ENCODE results near the gene MAP2K5.

Gene MAP2K5

GRCh38 chr15:67735896-67736295, 193.4 kb downstream of the MAP2K5 start:
- TF ChIP-seq ZNF274 (IDR thresholded peaks at IDR 0.05; ENCODE audit: low read depth, low read length): no peak
- no peak overlapping the region for H3K4me3 ChIP-seq (ENCODE audit: low read length)

- no peak overlapping the region for H3K4me3 ChIP-seq (ENCODE audit: low read length)
- TF ChIP-seq ZNF274 (IDR thresholded peaks at IDR 0.05; ENCODE audit: low read depth, low read length): no peak
Observed at GRCh38 chr15:67736810-67737209, 194.3 kb downstream of the MAP2K5 start.

GRCh38 chr15:67738056-67738455, 195.6 kb downstream of the MAP2K5 start:
- no peak for TF ChIP-seq ZNF274 (IDR thresholded peaks at IDR 0.05; ENCODE audit: low read depth, low read length)
- H3K4me3 ChIP-seq (ENCODE audit: low read length): no peak overlapping the region

- H3K4me3 ChIP-seq (ENCODE audit: low read length): no peak overlapping the region
- TF ChIP-seq ZNF274 (IDR thresholded peaks at IDR 0.05; ENCODE audit: low read depth, low read length): no peak
Observed at GRCh38 chr15:67740405-67740804, 197.9 kb downstream of the MAP2K5 start.

- TF ChIP-seq ZNF274 (IDR thresholded peaks at IDR 0.05; ENCODE audit: low read depth, low read length): no peak
- no peak overlapping the region for H3K4me3 ChIP-seq (ENCODE audit: low read length)
Observed at GRCh38 chr15:67741308-67741707, 198.8 kb downstream of the MAP2K5 start.

GRCh38 chr15:67743558-67743957, 201.1 kb downstream of the MAP2K5 start:
- no peak overlapping the region for H3K4me3 ChIP-seq (ENCODE audit: low read length)
- no peak for TF ChIP-seq ZNF274 (IDR thresholded peaks at IDR 0.05; ENCODE audit: low read depth, low read length)

GRCh38 chr15:67744331-67745072, 202.0 kb downstream of the MAP2K5 start:
- H3K4me3 ChIP-seq (ENCODE audit: low read length): no peak overlapping the region
- no peak for TF ChIP-seq ZNF274 (IDR thresholded peaks at IDR 0.05; ENCODE audit: low read depth, low read length)

- TF ChIP-seq ZNF274 (IDR thresholded peaks at IDR 0.05; ENCODE audit: low read depth, low read length): no peak
- H3K4me3 ChIP-seq (ENCODE audit: low read length): no peak overlapping the region
Observed at GRCh38 chr15:67745073-67746006, 202.8 kb downstream of the MAP2K5 start.

GRCh38 chr15:67746022-67746421, 203.5 kb downstream of the MAP2K5 start:
- H3K4me3 ChIP-seq (ENCODE audit: low read length): no peak overlapping the region
- no peak for TF ChIP-seq ZNF274 (IDR thresholded peaks at IDR 0.05; ENCODE audit: low read depth, low read length)

GRCh38 chr15:67746450-67746849, 203.9 kb downstream of the MAP2K5 start:
- no peak overlapping the region for H3K4me3 ChIP-seq (ENCODE audit: low read length)
- TF ChIP-seq ZNF274 (IDR thresholded peaks at IDR 0.05; ENCODE audit: low read depth, low read length): no peak

GRCh38 chr15:67747921-67748320, 205.4 kb downstream of the MAP2K5 start:
- no peak for TF ChIP-seq ZNF274 (IDR thresholded peaks at IDR 0.05; ENCODE audit: low read depth, low read length)
- no peak overlapping the region for H3K4me3 ChIP-seq (ENCODE audit: low read length)

GRCh38 chr15:67750371-67750770, 207.9 kb downstream of the MAP2K5 start:
- no peak overlapping the region for H3K4me3 ChIP-seq (ENCODE audit: low read length)
- no peak for TF ChIP-seq ZNF274 (IDR thresholded peaks at IDR 0.05; ENCODE audit: low read depth, low read length)

- TF ChIP-seq ZNF274 (IDR thresholded peaks at IDR 0.05; ENCODE audit: low read depth, low read length): no peak
- no peak overlapping the region for H3K4me3 ChIP-seq (ENCODE audit: low read length)
Observed at GRCh38 chr15:67753891-67754290, 211.4 kb downstream of the MAP2K5 start.

GRCh38 chr15:67755264-67755663, 212.8 kb downstream of the MAP2K5 start:
- H3K4me3 ChIP-seq (ENCODE audit: low read length): no peak overlapping the region
- TF ChIP-seq ZNF274 (IDR thresholded peaks at IDR 0.05; ENCODE audit: low read depth, low read length): no peak

GRCh38 chr15:67755936-67756335, 213.4 kb downstream of the MAP2K5 start:
- no peak overlapping the region for H3K4me3 ChIP-seq (ENCODE audit: low read length)
- no peak for TF ChIP-seq ZNF274 (IDR thresholded peaks at IDR 0.05; ENCODE audit: low read depth, low read length)
